ENCODE measurements around the gene SERPINB6. TPM values are rescaled to one million over a fixed set of nuclear protein-coding genes. Genes with fewer than 3 reads are reported as not detected.
"Not testable (repeated sequence)": the region's sequence is repeated elsewhere in the genome, so short reads cannot be mapped to it uniquely, and the experiment has no call there.

The SERPINB6 gene
- total and polyA plus RNA-seq, 9 of the 15 experiments (the other 6 are each of a cell fraction or from before 2014, with no cell fraction given) = 86.6 to 211 (median 143) TPM

GRCh38 chr6:3011158-3011557, 39.8 kb upstream of the SERPINB6 start (continued):
- TF ChIP-seq ZFP30 (CRISPR knock-in tag; IDR thresholded peaks at IDR 0.05; ENCODE audit: borderline replicate concordance) = peak; percentile 17; the same call in 1 of the 2 replicates

- 0 out of 3 replicates have a peak, but pooled peaks cover 8% of the 10 kb centered on the region for H3K79me2 ChIP-seq (ENCODE audit: control insufficient read depth, insufficient read depth, low read length)
- in situ Hi-C loops (cut with MboI) (no loop called here), intact Hi-C loops (cut with micrococcal nuclease) (no loop called here)
- POLR2A ChIA-PET = interaction anchor here (0.6 to 3.9 kb wide), 9 partner anchors 8 to 43 kb away, joined by 3 to 22 read pairs (median 4); no protein-coding TSS in a partner anchor
- no TSS peak for BruUV-seq (replicated peaks)
- WGBS (ENCODE audit: insufficient coverage, low coverage, missing lambda C conversion rate) = 71% methylated on average over 3 of the region's 3 CpGs
- ATAC-seq = no peak
- H3K4me2 ChIP-seq (ENCODE audit: insufficient read depth, low read length) = no peak overlapping the region
- H2AFZ ChIP-seq (ENCODE audit: low read depth, low read length) = no peak overlapping the region
- no peaks in the 10 kb centered on the region for H3K4me1 ChIP-seq (replicated peaks in 1 of 2; ENCODE audit: control insufficient read depth in 2 of 2, insufficient read depth in 2 of 2, low read length in 2 of 2)
- no peak overlapping the region for H3K9ac ChIP-seq (ENCODE audit: insufficient read depth in 1 of 2, low read depth in 2 of 2, low read length in 2 of 2)
- CTCF ChIA-PET (ENCODE audit: low intra/inter-chr PET ratio) = no interaction called here
- H4K20me1 ChIP-seq (replicated peaks; ENCODE audit: control insufficient read depth, insufficient read depth, low read length) = no peaks in the 10 kb centered on the region
- no peaks in the 10 kb centered on the region for H3K9me1 ChIP-seq (ENCODE audit: control insufficient read depth, insufficient read depth, low read length)
- no peaks in the 10 kb centered on the region for H3K27me3 ChIP-seq (ENCODE audit: control insufficient read depth in 2 of 2, insufficient read depth in 2 of 2, low read length in 2 of 2)
- H3K36me3 ChIP-seq (ENCODE audit: control insufficient read depth, insufficient read depth, low read length) = peaks cover 96% of the 10 kb centered on the region
- FAIRE-seq = no peak
- H3K27ac ChIP-seq (ENCODE audit: extremely low read depth, low read depth, low read length) = no peak overlapping the region
- TF ChIP-seq E2F6 (IDR thresholded peaks at IDR 0.05; ENCODE audit: borderline replicate concordance in 1 of 2, extremely low read depth in 1 of 2, insufficient read depth in 1 of 2, insufficient read length in 1 of 2, low read depth in 1 of 2, low read length in 1 of 2, poor library complexity in 1 of 2, severe bottlenecking in 1 of 2) (peak in 1 of 2 experiments; percentile 14), CTBP1 (IDR thresholded peaks at IDR 0.05; ENCODE audit: borderline replicate concordance) (no peak), TCF7L2 (IDR thresholded peaks at IDR 0.05; ENCODE audit: low read depth, low read length) (no peak), BACH1 (tag; IDR thresholded peaks at IDR 0.05) (no peak), NCOA4 (IDR thresholded peaks at IDR 0.05; ENCODE audit: partially characterized antibody) (no peak), SMARCC2 (IDR thresholded peaks at IDR 0.05; ENCODE audit: low read depth) (no peak), ZHX1 (conservative IDR thresholded peaks at IDR 0.05; ENCODE audit: low read length) (no peak)
- peak in 1 of 4 experiments; percentile 4 for DNase-seq (ENCODE audit: extremely low read depth in 1 of 4, low spot score in 3 of 4)
- peaks cover 14% of the 10 kb centered on the region; the same call in 1 of the 2 replicates for H3K9me3 ChIP-seq (replicated peaks; ENCODE audit: control insufficient read depth, insufficient read depth, low read depth, low read length)
- H3K4me3 ChIP-seq = no peak overlapping the region
Observed at GRCh38 chr6:3009930-3010329, 38.6 kb upstream of the SERPINB6 start.

GRCh38 chr6:3008712-3009265, 37.4 kb upstream of the SERPINB6 start:
- BruUV-seq (replicated peaks); ATAC-seq; H3K27ac ChIP-seq (ENCODE audit: extremely low read depth, low read depth, low read length); H3K4me3 ChIP-seq; H3K4me2 ChIP-seq (ENCODE audit: insufficient read depth, low read length); in situ Hi-C loops (cut with MboI); FAIRE-seq; H3K9me1 ChIP-seq (ENCODE audit: control insufficient read depth, insufficient read depth, low read length); H3K4me1 ChIP-seq (replicated peaks in 1 of 2; ENCODE audit: control insufficient read depth in 2 of 2, insufficient read depth in 2 of 2, low read length in 2 of 2); CTCF ChIA-PET (ENCODE audit: low intra/inter-chr PET ratio); H3K27me3 ChIP-seq (ENCODE audit: control insufficient read depth in 2 of 2, insufficient read depth in 2 of 2, low read length in 2 of 2); DNase-seq (ENCODE audit: extremely low read depth in 1 of 4, low spot score in 3 of 4); H2AFZ ChIP-seq (ENCODE audit: low read depth, low read length); intact Hi-C loops (cut with micrococcal nuclease); H4K20me1 ChIP-seq (replicated peaks; ENCODE audit: control insufficient read depth, insufficient read depth, low read length); H3K9ac ChIP-seq (ENCODE audit: insufficient read depth in 1 of 2, low read depth in 2 of 2, low read length in 2 of 2): not testable (repeated sequence)
- Histone ChIP-seq H3K9me3 (replicated peaks; ENCODE audit: control insufficient read depth, insufficient read depth, low read depth, low read length) (peaks cover 14% of the 10 kb centered on the region; the same call in 1 of the 2 replicates), H3K36me3 (ENCODE audit: control insufficient read depth, insufficient read depth, low read length) (peaks cover 94% of the 10 kb centered on the region), H3K79me2 (ENCODE audit: control insufficient read depth, insufficient read depth, low read length) (peaks cover 14% of the 10 kb centered on the region)
- POLR2A ChIA-PET = interaction anchor here (0.7 to 3.9 kb wide), 3 partner anchors 11 to 154 kb away, joined by 4 to 22 read pairs (median 5); no protein-coding TSS in a partner anchor
- 97% methylated on average over 17 of the region's 17 CpGs for WGBS (ENCODE audit: insufficient coverage, low coverage, missing lambda C conversion rate)

All from K562 (cell line).